Measurements from ENCODE around the gene PPARG.
"Not testable (repeated sequence)": the region's sequence is repeated elsewhere in the genome, so short reads cannot be mapped to it uniquely, and the experiment has no call there.

PPARG gene

DNA sequence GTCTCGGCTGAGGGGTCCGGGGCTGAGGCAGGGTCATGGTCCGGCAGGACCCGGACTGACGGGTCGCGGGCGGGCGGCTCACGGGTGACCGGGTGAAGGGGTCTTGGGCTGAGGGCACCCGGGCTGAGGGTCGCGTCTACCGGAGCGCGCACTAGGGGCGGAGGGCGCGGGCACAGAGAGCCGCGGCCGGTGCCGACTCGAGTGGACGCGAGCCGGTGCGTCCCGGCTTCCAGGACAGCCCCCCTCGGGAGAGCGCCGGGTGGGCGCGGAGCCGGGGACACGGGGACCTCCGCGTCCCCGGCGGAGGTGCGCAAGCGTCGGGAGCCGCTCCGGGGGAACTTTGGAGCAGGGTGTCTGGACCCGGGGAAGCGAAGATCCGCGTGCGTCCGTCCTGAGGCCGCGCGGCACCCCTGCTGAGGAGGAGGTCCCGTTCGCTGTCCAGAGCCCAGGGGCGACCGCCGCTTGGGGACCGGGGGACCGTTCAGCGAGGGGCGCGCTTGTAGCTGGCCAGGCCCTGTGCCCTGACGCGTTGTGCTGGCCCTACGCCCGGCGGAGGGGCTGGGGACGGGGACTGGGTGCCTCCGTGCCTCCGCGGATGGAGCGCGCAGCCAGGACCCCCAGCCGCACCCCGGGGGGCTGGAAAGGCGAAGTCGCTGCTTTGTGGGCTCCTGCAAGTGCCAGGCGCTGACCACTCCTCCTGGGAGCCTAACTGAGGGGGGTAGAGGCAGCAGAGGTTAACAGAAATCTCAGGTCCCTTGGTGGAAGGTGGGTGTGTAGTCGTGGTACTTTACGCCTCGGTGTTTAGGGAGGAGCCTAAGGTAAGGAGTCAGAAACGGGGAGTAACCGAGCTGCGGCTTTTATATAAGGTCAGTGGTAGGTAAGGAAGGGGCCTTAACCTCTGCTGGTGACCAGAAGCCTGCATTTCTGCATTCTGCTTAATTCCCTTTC lies at the start of gene PPARG:
Gene PPARG, plus strand, starts transcription at position 889 of the 948 bp plus-strand sequence. CDS start 90,642 bp downstream, outside the sequence.
- DNase-seq: peak in 5 of 14 donors; percentile 3 to 14 (median 5)

DNA sequence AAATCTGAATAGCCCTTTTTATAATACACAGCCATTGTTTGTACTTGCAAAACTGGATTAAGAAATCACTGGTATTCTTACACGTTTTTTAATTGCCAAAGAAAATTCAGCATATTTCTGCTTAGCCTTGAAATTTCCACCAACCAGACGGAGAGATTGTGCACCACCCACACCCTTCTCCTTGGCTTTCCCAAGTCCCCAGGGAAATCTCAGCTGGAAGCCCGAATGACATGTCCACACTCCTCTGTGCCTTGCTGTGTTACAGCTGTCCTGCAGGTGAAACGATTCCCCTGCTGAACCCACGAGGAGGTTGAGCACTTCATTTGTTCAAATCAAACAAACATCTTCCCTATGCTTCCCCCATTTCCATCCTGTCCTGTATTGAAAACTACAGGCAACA lies 49.6 kb upstream of the PPARG start:
- DNase-seq: no peak

DNA sequence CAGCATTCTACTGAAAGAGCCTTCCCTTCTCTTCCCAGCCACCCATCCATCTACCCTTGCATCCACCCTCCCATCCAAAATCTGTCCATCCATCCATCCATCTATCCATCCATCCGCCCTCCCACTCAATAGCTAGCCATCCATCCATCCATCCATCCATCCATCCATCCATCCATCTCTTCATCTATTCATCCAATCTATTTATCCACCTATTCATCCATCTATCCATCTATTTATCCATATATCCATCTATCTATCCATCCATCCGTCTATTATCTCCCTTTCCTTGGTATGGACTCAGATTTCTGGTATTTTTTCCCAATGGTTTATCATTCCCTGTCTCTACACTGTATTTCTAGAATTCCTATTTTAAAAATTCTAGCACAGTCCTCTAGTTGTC lies 46.1 kb upstream of the PPARG start:
- no peak for DNase-seq

- no peak for DNase-seq
Observed at GRCh38 chr3:12246497-12247163, 42.2 kb upstream of the PPARG start.

DNA sequence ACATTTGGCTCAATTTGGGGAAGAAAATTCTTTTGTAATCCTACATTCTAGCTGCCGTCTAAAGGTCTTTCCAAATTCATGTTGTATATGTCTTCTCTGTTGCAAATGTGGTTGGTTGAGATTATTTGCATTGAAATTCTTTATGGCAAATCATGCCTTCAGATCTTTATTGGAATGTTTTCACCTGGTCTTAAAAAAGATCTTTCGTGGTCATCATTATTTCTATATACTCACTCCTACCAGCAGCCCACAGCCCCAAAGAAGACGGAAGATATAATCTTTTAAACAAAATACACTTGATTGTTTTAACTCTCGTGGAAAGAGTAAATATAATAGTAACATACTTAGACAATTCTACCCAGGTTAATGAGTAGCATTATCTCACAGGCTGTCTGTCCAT lies 41.5 kb upstream of the PPARG start:
- DNase-seq: no peak

DNA sequence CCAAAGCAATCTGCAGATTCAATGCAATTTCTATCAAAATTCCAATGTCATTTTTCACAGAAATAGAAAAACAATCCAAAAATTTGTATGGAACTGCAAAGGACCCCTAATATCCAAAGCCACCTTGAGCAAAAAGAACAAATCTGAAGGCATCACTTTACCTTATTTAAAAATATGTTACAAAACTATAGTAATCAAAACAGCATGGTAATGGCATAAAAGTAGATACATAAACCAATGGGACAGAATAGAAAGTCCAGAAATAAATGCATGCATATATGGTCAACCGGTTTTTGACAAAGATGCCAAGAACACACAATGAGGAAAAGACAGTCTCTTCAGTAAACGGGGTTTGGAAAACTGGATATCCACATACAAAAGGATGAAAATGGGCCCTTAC lies 39.4 kb upstream of the PPARG start:
- DNase-seq: no peak

DNA sequence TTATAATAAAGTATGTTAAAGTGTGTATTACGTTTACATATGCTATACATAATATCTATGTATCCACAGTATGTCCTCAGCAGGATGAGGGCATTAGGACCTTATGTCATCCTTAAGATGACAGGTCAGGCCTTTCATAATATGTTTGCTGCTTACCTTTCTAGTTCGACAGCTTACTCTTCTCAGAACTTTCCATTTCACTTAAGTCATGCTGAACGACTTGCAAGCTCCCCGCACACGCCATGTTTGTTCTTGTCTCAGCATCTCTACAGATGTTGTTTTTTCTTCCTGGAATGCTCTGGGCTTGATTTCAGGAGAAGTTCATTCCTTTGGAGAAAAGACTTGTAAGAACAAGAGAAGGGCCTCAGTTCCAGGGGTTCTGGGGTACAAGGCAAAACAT lies 36.0 kb upstream of the PPARG start:
- no peak for DNase-seq

- no peak for DNase-seq
Observed at GRCh38 chr3:12253516-12254343, 35.1 kb upstream of the PPARG start.

- no peak for DNase-seq
Observed at GRCh38 chr3:12255393-12255792, 33.5 kb upstream of the PPARG start.

GRCh38 chr3:12258911-12259310 lies 30.0 kb upstream of the PPARG start:
- no peak for DNase-seq

DNA sequence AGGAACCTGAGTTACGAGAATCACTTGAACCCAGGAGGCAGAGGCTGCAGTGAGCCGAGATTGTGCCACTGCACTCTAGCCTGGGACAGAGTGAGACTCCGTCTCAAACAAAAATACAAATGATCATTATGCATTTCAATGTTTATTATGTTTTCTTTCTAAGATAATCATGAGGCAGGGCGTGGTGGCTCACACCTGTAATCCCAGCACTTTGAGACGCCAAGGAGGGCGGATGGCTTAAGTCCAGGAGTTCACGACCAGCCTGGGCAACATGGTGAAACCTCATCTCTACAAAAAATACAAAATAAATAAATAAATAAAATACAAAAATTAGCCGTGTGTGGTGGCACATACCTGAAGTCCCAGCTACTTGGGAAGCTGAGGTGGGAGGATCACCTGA lies 26.7 kb upstream of the PPARG start:
- DNase-seq: not testable (repeated sequence)

DNA sequence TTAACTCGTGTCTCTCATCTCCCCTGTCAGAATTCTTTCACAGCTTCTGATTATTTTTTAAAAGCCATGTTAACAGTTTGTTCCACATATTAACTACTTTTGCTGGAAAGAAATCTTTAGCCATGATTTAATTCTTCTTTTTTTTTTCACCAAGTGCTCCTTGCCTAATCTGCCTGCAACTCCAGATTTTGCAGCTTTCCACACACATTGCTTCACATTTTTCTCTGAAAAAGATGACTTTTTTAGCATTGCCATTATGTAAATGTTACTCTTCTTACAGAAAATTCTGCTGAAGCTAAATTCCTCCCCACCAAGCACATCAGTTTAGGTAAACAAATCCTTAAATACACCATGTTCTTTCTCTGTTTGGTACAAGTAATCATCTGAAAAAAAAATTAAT lies 23.4 kb upstream of the PPARG start:
- no peak for DNase-seq

GRCh38 chr3:12266038-12266437 lies 22.8 kb upstream of the PPARG start:
- no peak for DNase-seq

DNA sequence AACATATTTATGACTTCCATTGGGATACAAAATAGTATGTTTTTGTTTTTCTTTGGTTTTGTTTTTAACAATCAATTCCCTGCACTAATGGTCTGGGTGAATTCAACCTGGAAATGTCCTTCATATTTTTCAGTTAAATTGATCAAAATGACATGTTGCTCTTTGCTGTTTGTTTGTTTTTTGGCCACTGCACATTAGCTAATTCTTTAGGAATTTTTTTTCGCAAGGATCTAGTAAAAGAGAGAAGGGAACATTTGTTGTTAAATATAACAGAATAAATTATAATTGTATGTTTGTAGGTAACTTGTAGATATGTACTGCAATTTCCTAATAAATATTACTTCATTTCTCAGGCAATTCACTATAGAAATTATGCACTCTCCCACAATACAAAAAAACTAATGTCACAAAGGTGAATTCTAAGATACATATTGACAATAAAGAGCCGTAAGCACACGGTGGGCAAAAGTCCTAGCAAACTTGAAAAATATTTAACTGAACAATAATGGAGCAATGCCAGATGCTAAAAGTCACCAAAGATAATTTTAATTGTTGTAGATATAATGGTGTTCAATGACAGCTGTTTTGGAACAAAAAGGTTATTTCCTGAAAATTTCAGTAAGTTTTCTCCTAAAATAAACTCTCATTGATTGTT lies 21.4 kb upstream of the PPARG start:
- DNase-seq: no peak

- DNase-seq: no peak
Observed at GRCh38 chr3:12268049-12268735, 20.7 kb upstream of the PPARG start.

- DNase-seq: no peak
Observed at GRCh38 chr3:12270976-12271375, 17.9 kb upstream of the PPARG start.

DNA sequence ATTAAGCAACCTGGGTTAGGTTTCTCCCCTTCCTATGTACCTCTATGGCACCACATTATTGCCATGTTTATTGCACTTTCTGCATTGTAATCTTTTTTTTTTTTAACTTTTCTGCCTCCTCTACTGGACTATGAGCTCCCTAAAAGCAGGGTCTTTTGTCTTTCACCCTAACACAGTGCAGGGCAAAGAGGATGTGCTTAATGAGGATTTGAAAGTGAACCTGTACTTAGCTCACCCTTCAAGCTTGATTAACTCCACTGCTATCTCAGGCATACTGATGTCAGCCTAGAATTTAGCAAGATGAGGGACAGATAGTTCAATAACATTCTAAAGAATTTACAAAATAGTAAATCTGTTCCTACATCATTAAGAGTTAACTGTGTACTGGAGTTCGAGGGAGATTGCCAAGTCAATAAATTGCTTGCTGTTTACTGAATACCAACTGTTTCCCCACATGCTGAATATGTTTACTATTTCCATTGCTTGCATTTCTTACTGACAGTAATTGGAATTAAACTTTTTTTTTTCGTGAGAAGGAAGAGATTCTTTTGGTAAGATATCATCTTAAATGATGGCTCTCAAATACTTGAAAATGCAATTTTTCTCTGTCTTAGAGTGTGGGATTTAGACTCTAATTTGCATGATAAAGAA lies 15.7 kb upstream of the PPARG start:
- no peak for DNase-seq

DNA sequence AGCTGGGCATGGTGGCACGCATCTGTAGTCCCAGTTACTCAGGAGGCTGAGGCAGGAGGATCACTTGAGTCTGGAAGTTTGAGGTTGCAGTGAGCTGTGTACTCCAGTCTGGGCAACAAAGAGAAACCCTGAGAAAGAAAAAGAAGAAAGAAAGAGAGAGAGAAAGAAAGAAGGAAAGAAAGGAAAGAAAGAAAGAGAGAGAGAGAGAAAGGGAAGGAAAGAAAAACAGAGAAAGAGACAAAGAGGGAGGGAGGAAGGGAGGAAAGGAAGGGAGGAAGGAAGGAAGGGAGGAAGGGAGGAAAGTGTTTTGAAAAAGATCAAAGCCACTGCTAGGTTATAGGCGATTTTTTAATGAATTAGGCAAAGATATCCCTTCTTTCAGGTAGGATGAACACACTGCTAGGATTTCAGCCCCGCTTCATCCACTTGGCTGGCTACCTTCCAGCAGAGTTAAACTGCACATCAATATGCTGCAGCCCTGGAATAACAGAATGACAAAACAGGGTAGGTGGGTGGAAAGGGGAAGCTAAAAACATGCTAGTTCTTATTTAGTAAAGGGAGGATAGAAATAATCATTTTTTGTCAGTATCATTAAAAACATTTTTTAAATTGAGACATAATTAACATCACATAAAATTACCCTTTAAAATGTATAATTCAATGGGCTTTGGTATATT lies 12.8 kb upstream of the PPARG start:
- DNase-seq: no peak

- DNase-seq: not testable (repeated sequence)
Observed at GRCh38 chr3:12276827-12277226, 12.0 kb upstream of the PPARG start.

DNA sequence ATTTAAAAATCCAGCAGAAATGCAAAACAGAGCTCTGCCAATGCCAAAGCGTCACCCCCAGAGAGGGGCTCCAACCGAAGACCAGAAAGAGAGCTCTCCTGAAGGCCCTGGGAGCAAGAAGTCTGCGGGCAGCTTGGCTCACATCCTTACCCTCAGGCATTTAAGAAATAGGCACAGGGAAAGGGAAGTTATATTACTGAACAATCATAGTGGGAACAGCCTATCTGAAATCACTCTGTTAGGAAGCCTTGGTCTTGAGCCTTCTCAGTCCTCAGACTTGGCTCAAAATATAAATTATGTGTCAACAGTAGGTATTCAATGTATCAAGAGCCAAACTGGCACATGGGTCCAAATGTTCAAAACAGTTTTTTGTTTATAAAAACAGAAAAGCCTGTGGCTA lies 10.3 kb upstream of the PPARG start:
- DNase-seq: no peak
